A673 (cell line): ENCODE data around the gene OR4D2. TPM values are rescaled to one million over a fixed set of nuclear protein-coding genes. Genes with fewer than 3 reads are reported as not detected.

Experiments
- BruUV-seq: library from RNA; stranded (reverse); fragments of 400-500 nt; replicated peaks from 2 replicates; lab custom pipeline; 2021; lab: Mats Ljungman, UMichigan
- CTCF ChIA-PET: fragments of 300-600 bp; sonication (Branson Sonifier 250); formaldehyde crosslinking; loops from one replicate; lab custom pipeline; 2022; ENCODE audit warnings: antibody characterized with exemption; lab: Charles Lee
- POLR2A ChIA-PET: fragments of 300-600 bp; sonication (Branson Sonifier 250); formaldehyde crosslinking; loops from one replicate; lab custom pipeline; 2022; ENCODE audit warnings: antibody characterized with exemption; ENCODE audit not compliant: low non-redundant PET; lab: Charles Lee
- DNase-seq: peaks from one replicate; pipeline ENCODE4 v3.0.0-alpha.2; 2015; ENCODE audit warnings: low spot score
- H3K27ac ChIP-seq: fragments of 200-600 bp; sonication (generic); 2 replicates; pipeline ENCODE4 v1.5.1; 2016; ENCODE audit warnings: mixed run types, low read depth, mild to moderate bottlenecking, mixed read lengths, antibody characterized with exemption, low read length; ENCODE audit not compliant: poor library complexity, severe bottlenecking
- H3K27me3 ChIP-seq: fragments of 200-600 bp; sonication (generic); replicated peaks from 2 replicates; pipeline ENCODE4 v1.6.1; 2017; ENCODE audit warnings: mixed run types, low read depth, mild to moderate bottlenecking, mixed read lengths, antibody characterized with exemption, low read length; ENCODE audit not compliant: insufficient read depth, poor library complexity
- H3K36me3 ChIP-seq: fragments of 200-600 bp; sonication (generic); 2 replicates; pipeline ENCODE4 v1.6.1; 2016; ENCODE audit warnings: mixed run types, mild to moderate bottlenecking, mixed read lengths, antibody characterized with exemption, low read length; ENCODE audit not compliant: insufficient read depth, poor library complexity, severe bottlenecking
- H3K4me1 ChIP-seq: fragments of 200-600 bp; sonication (generic); 2 replicates; pipeline ENCODE4 v1.6.1; 2017; ENCODE audit warnings: mixed run types, mild to moderate bottlenecking, mixed read lengths, antibody characterized with exemption, low read length; ENCODE audit not compliant: insufficient read depth, poor library complexity, severe bottlenecking
- H3K4me3 ChIP-seq: fragments of 200-600 bp; sonication (generic); 2 replicates; pipeline ENCODE4 v1.5.1; 2016; ENCODE audit warnings: low read depth, mixed run types, mild to moderate bottlenecking, mixed read lengths, low read length; ENCODE audit not compliant: poor library complexity, severe bottlenecking
- H3K9me3 ChIP-seq: fragments of 200-600 bp; sonication (generic); 2 replicates; pipeline ENCODE4 v1.6.1; 2016; ENCODE audit warnings: mixed run types, low read depth, mild to moderate bottlenecking, mixed read lengths, antibody characterized with exemption, low read length; ENCODE audit not compliant: poor library complexity, severe bottlenecking
- EZH2 ChIP-seq: fragments of 200-600 bp; sonication (generic); IDR thresholded peaks from 2 replicates; pipeline ENCODE4 v1.6.1; 2017; ENCODE audit warnings: borderline replicate concordance, low read depth, mild to moderate bottlenecking, mixed read lengths, antibody characterized with exemption, low read length; ENCODE audit not compliant: poor library complexity, severe bottlenecking
- intact Hi-C: fragments of 100-400 bp; cut with micrococcal nuclease; formaldehyde crosslinking; loops from one replicate; pipeline ENCODE4 v1.10.0; 2022; ENCODE audit not compliant: unreplicated experiment
- total RNA-seq: library from RNA; stranded (reverse); gene quantifications from 2 replicates; pipeline ENCODE4 v1.2.3, GENCODE V29; 2021
- TF ChIP-seq, protein P1 (sequence below): fragments of 300-800, 200-600 bp; sonication (generic); conservative IDR thresholded peaks from 2 replicates; pipeline ENCODE4 v1.5.1; 2017; ENCODE audit warnings: low read depth, mild to moderate bottlenecking, antibody characterized with exemption, low read length, moderate library complexity, mixed read lengths

Gene OR4D2
- total RNA-seq, 1 experiment from 2014 or later: not detected

DNA sequence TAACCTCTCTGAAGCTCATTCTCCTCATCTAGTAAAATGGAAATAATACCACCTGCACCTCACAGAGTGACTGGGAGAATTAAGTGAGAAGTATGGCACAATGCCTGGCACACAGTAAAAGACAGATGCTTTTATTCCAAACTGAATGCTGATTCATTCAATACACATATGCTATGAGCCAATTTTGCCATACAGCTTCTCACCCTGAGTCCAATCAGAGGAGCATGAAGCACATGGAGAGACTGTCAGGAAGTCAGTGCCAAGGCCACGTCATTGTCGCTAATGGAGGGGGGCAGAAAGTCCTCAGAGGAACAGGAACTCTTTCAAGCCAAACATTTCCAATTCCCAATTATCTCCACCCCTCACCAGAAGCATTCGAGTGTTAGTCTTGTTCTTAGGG, 40.7 kb downstream of the OR4D2 start:
- DNase-seq: no peak
- H3K36me3 ChIP-seq: peaks cover 6% of the 10 kb centered on the region
- H3K9me3 ChIP-seq: no peaks in the 10 kb centered on the region
- no peaks in the 10 kb centered on the region for H3K27me3 ChIP-seq
- no TSS peak for BruUV-seq
- intact Hi-C loops: no loop called here
- H3K4me1 ChIP-seq: no peaks in the 10 kb centered on the region
- H3K4me3 ChIP-seq: no peak overlapping the region
- TF ChIP-seq, protein P1, sequence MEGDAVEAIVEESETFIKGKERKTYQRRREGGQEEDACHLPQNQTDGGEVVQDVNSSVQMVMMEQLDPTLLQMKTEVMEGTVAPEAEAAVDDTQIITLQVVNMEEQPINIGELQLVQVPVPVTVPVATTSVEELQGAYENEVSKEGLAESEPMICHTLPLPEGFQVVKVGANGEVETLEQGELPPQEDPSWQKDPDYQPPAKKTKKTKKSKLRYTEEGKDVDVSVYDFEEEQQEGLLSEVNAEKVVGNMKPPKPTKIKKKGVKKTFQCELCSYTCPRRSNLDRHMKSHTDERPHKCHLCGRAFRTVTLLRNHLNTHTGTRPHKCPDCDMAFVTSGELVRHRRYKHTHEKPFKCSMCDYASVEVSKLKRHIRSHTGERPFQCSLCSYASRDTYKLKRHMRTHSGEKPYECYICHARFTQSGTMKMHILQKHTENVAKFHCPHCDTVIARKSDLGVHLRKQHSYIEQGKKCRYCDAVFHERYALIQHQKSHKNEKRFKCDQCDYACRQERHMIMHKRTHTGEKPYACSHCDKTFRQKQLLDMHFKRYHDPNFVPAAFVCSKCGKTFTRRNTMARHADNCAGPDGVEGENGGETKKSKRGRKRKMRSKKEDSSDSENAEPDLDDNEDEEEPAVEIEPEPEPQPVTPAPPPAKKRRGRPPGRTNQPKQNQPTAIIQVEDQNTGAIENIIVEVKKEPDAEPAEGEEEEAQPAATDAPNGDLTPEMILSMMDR: no peak
- TF ChIP-seq EZH2: no peak
- ChIA-PET CTCF (no interaction called here), POLR2A (interaction anchor here (0.5 kb wide), 1 partner anchor 156 kb away, joined by 3 read pairs; no protein-coding TSS in a partner anchor)
- no peak overlapping the region for H3K27ac ChIP-seq

DNA sequence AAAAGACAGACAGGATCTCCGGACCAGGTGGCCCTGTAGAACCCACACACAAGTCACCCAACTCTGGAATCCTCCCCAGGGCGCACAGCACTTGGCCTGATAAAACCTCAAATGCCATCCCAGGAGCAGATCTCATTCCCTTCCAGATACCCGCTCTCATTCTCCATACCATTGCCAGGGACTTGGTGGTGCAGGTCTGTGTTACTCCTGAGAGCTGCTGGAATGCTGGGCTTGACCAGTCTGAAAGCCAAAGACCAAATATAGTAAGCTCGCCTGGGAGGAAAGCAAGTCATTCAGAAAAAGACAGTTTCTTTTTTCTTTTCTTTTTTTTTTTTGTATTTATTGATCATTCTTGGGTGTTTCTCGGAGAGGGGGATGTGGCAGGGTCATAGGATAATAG, 41.6 kb downstream of the OR4D2 start:
- BruUV-seq: no TSS peak
- Histone ChIP-seq H3K27ac (no peak overlapping the region), H3K27me3 (no peaks in the 10 kb centered on the region), H3K4me3 (no peak overlapping the region), H3K9me3 (no peaks in the 10 kb centered on the region), H3K36me3 (peaks cover 11% of the 10 kb centered on the region), H3K4me1 (no peaks in the 10 kb centered on the region)
- TF ChIP-seq, protein P1: no peak
- no peak for TF ChIP-seq EZH2
- CTCF ChIA-PET: no interaction called here
- intact Hi-C loops: no loop called here
- POLR2A ChIA-PET: interaction anchor here (0.7 kb wide), 1 partner anchor 30 kb away, joined by 7 read pairs; no protein-coding TSS in a partner anchor
- no peak for DNase-seq

DNA sequence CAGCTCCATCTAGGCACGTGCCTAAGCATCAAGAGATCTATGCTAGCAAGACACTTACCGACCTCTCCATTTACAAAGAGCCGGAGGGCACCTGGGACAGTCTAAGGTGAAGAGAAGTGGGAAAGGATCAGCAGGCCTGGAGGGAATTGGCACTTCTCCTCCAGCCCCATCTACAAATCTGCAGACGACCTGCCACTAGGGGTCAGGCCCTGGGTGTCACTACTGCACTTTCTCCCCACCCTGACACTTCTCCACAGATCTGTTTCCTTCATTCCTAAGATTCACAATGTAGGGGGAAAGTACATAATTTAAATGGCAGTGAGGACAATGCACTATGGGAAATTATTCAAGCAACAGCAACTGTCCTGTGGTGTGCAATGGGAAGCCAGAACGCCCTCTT, 44.1 kb downstream of the OR4D2 start:
- peaks cover 11% of the 10 kb centered on the region for H3K36me3 ChIP-seq
- CTCF ChIA-PET: no interaction called here

More for the DNA sequence above, 44.1 kb downstream of the OR4D2 start:
- no peak for TF ChIP-seq EZH2
- TF ChIP-seq, protein P1: no peak
- POLR2A ChIA-PET: no interaction called here
- H3K4me1 ChIP-seq: no peaks in the 10 kb centered on the region
- no TSS peak for BruUV-seq
- no peak overlapping the region for H3K27ac ChIP-seq
- H3K9me3 ChIP-seq: no peaks in the 10 kb centered on the region
- H3K4me3 ChIP-seq: no peak overlapping the region
- no peaks in the 10 kb centered on the region for H3K27me3 ChIP-seq
- intact Hi-C loops: no loop called here
- no peak for DNase-seq
